ENCODE data around the gene TXNDC2. TPM values are rescaled to one million over a fixed set of nuclear protein-coding genes. Genes with fewer than 3 reads are reported as not detected.
"Not testable (repeated sequence)": the region's sequence is repeated elsewhere in the genome, so short reads cannot be mapped to it uniquely, and the experiment has no call there.

Gene TXNDC2
- total RNA-seq, 4 donors from 2014 or later = 0.62 to 0.96 TPM; not detected in 2

- no peak for ATAC-seq
- WGBS, 2 donors (ENCODE audit: low coverage in 1 of 2) = 99 to 100% methylated on average over 3 to 6 of the region's 6 CpGs
- no peaks in the 10 kb centered on the region for H3K27me3 ChIP-seq
These were observed 8.8 kb downstream of the TXNDC2 start for GRCh38 chr18:9894454-9895068.

GRCh38 chr18:9897129-9897528 is 11.4 kb downstream of the TXNDC2 start:
- no peak for ATAC-seq
- 95 to 98% methylated on average over 4 to 5 of the region's 5 CpGs for WGBS, 2 donors (ENCODE audit: low coverage in 1 of 2)
- no peak overlapping the region for H3K4me3 ChIP-seq
- TF ChIP-seq EP300 (IDR thresholded peaks at IDR 0.05) (no peak), POLR2AphosphoS5 (IDR thresholded peaks at IDR 0.05) (no peak), POLR2A (IDR thresholded peaks at IDR 0.05) (no peak), CTCF (IDR thresholded peaks at IDR 0.05) (no peak)
- no peaks in the 10 kb centered on the region for H3K36me3 ChIP-seq
- H3K27me3 ChIP-seq = no peaks in the 10 kb centered on the region
- no peaks in the 10 kb centered on the region for H3K4me1 ChIP-seq
- H3K27ac ChIP-seq = no peak overlapping the region
- H3K9me3 ChIP-seq = no peaks in the 10 kb centered on the region

More at GRCh38 chr18:9894454-9895068, 8.8 kb downstream of the TXNDC2 start:
- no peak for TF ChIP-seq EP300 (IDR thresholded peaks at IDR 0.05)
- no peak for TF ChIP-seq CTCF (IDR thresholded peaks at IDR 0.05)
- TF ChIP-seq POLR2A (IDR thresholded peaks at IDR 0.05) = no peak
- no peak for TF ChIP-seq POLR2AphosphoS5 (IDR thresholded peaks at IDR 0.05)
- Histone ChIP-seq H3K9me3 (no peaks in the 10 kb centered on the region), H3K4me1 (no peaks in the 10 kb centered on the region), H3K4me3 (no peak overlapping the region), H3K36me3 (no peaks in the 10 kb centered on the region), H3K27ac (no peak overlapping the region)

- 87 to 95% methylated on average over 7 to 10 of the region's 10 CpGs for WGBS, 2 donors (ENCODE audit: low coverage in 1 of 2)
- not testable (repeated sequence) for H3K27ac ChIP-seq, H3K27me3 ChIP-seq, H3K36me3 ChIP-seq, H3K4me3 ChIP-seq, H3K4me1 ChIP-seq, ATAC-seq, H3K9me3 ChIP-seq
These were observed 12.1 kb downstream of the TXNDC2 start for GRCh38 chr18:9897787-9898291.

- no peaks in the 10 kb centered on the region for H3K4me1 ChIP-seq
- H3K4me3 ChIP-seq = no peak overlapping the region
- TF ChIP-seq EP300 (IDR thresholded peaks at IDR 0.05) (no peak), CTCF (IDR thresholded peaks at IDR 0.05) (no peak), POLR2A (IDR thresholded peaks at IDR 0.05) (no peak), POLR2AphosphoS5 (IDR thresholded peaks at IDR 0.05) (no peak)
- WGBS, 2 donors (ENCODE audit: low coverage in 1 of 2) = 75 to 77% methylated on average over 8 to 11 of the region's 11 CpGs
- no peaks in the 10 kb centered on the region for H3K36me3 ChIP-seq
- H3K27me3 ChIP-seq = no peaks in the 10 kb centered on the region
- ATAC-seq = no peak
- H3K27ac ChIP-seq = no peak overlapping the region
- H3K9me3 ChIP-seq = no peaks in the 10 kb centered on the region
These were observed 13.2 kb downstream of the TXNDC2 start for GRCh38 chr18:9898792-9899549.

- WGBS, 2 donors (ENCODE audit: low coverage in 1 of 2) = 100% methylated on average over 1 of the region's 1 CpG; no CpG with 5 or more reads in 1 of the 2 donors
- H3K27me3 ChIP-seq, H3K27ac ChIP-seq, H3K36me3 ChIP-seq, H3K4me1 ChIP-seq, H3K9me3 ChIP-seq, ATAC-seq, H3K4me3 ChIP-seq: not testable (repeated sequence)
These were observed 13.8 kb downstream of the TXNDC2 start for GRCh38 chr18:9899550-9899930.

GRCh38 chr18:9900699-9901098 is 14.9 kb downstream of the TXNDC2 start:
- no peak for TF ChIP-seq EP300 (IDR thresholded peaks at IDR 0.05)
- TF ChIP-seq POLR2A (IDR thresholded peaks at IDR 0.05) = no peak
- no peak for TF ChIP-seq CTCF (IDR thresholded peaks at IDR 0.05)
- TF ChIP-seq POLR2AphosphoS5 (IDR thresholded peaks at IDR 0.05) = no peak
- H3K4me1 ChIP-seq = no peaks in the 10 kb centered on the region
- H3K27ac ChIP-seq = no peak overlapping the region
- no peak overlapping the region for H3K4me3 ChIP-seq
- H3K36me3 ChIP-seq = no peaks in the 10 kb centered on the region
- ATAC-seq = no peak
- H3K27me3 ChIP-seq = no peaks in the 10 kb centered on the region
- WGBS, 2 donors (ENCODE audit: low coverage in 1 of 2) = 88 to 92% methylated on average over 5 to 7 of the region's 7 CpGs
- no peaks in the 10 kb centered on the region for H3K9me3 ChIP-seq
